Liver (tissue), 9 donors: ENCODE data around the gene C15orf62. TPM values are rescaled to one million over a fixed set of nuclear protein-coding genes. Genes with fewer than 3 reads are reported as not detected.

Experiments used
- DNase-seq: peaks from one replicate; pipeline ENCODE4 v3.0.0-alpha.2; 2017; ENCODE audit warnings: low spot score
- H3K27ac ChIP-seq, 2 donors: one replicate each; pipeline ENCODE4 v1.7.0; 2013; ENCODE audit warnings: inconsistent platforms in 2 of 2, low read length in 2 of 2, control low read depth in 1 of 2, low read depth in 1 of 2, mild to moderate bottlenecking in 1 of 2
- H3K27me3 ChIP-seq, 4 donors: one replicate each; pipeline versions ENCODE4 v1.6.1 to v1.7.0; 2013; ENCODE audit warnings: low read length in 3 of 4, inconsistent platforms in 1 of 4, mild to moderate bottlenecking in 1 of 4, moderate library complexity in 1 of 4; ENCODE audit not compliant: control insufficient read depth in 4 of 4, insufficient read depth in 4 of 4
- H3K36me3 ChIP-seq, 4 donors: one replicate each; pipeline versions ENCODE4 v1.6.1 to v1.7.0; 2013; ENCODE audit warnings: low read length in 3 of 4, mild to moderate bottlenecking in 3 of 4, low read depth in 1 of 4, moderate library complexity in 1 of 4; ENCODE audit not compliant: control insufficient read depth in 4 of 4, insufficient read depth in 3 of 4
- H3K4me1 ChIP-seq, 4 donors: one replicate each; pipeline versions ENCODE4 v1.6.1 to v1.7.0; 2013; ENCODE audit warnings: low read length in 3 of 4, mild to moderate bottlenecking in 3 of 4, moderate library complexity in 1 of 4; ENCODE audit not compliant: control insufficient read depth in 4 of 4, insufficient read depth in 4 of 4
- H3K4me3 ChIP-seq, 3 donors: one replicate each; pipeline versions ENCODE4 v1.6.1 to v1.7.0; 2013; ENCODE audit warnings: low read length in 3 of 3, control low read depth in 1 of 3, low read depth in 1 of 3, mild to moderate bottlenecking in 1 of 3
- H3K9ac ChIP-seq, 2 donors: one replicate each; pipeline ENCODE4 v1.7.0; 2013; ENCODE audit warnings: low read length in 2 of 2, mild to moderate bottlenecking in 2 of 2, moderate library complexity in 2 of 2, control low read depth in 1 of 2, low read depth in 1 of 2
- H3K9me3 ChIP-seq, 4 donors: one replicate each; pipeline versions ENCODE4 v1.6.1 to v1.7.0; 2013; ENCODE audit warnings: low read length in 3 of 4; ENCODE audit not compliant: control insufficient read depth in 4 of 4
- EGR1 ChIP-seq, 2 donors: IDR thresholded peaks; 2 replicates each; pipeline ENCODE4 v1.6.1; 2016 to 2018; ENCODE audit warnings: antibody characterized with exemption in 2 of 2, low read depth in 2 of 2
- FOXA1 ChIP-seq: IDR thresholded peaks from 2 replicates; pipeline ENCODE4 v1.6.1; 2016; ENCODE audit warnings: antibody characterized with exemption
- GABPA ChIP-seq, 2 donors: IDR thresholded peaks in 1 of 2; conservative IDR thresholded peaks in 1 of 2; 2 replicates each; pipeline ENCODE4 v1.6.1; 2016; ENCODE audit warnings: antibody characterized with exemption in 2 of 2, mild to moderate bottlenecking in 1 of 2, moderate library complexity in 1 of 2
- HNF4A ChIP-seq, 2 donors: conservative IDR thresholded peaks; 2 replicates each; pipeline ENCODE4 v1.6.1; 2016; ENCODE audit warnings: antibody characterized with exemption in 2 of 2, mild to moderate bottlenecking in 2 of 2
- HNF4G ChIP-seq: IDR thresholded peaks from 2 replicates; pipeline ENCODE4 v1.6.1; 2016; ENCODE audit warnings: antibody characterized with exemption
- JUND ChIP-seq, 2 donors: IDR thresholded peaks; 2 replicates each; pipeline ENCODE4 v1.6.1; 2016; ENCODE audit warnings: antibody characterized with exemption in 2 of 2
- NR2F2 ChIP-seq: IDR thresholded peaks from 2 replicates; pipeline ENCODE4 v1.6.1; 2016; ENCODE audit warnings: antibody characterized with exemption
- RAD21 ChIP-seq, 2 donors: IDR thresholded peaks; 2 replicates each; pipeline ENCODE4 v1.6.1; 2016; ENCODE audit warnings: antibody characterized with exemption in 2 of 2, mild to moderate bottlenecking in 2 of 2
- RXRA ChIP-seq, 2 donors: IDR thresholded peaks; 2 replicates each; pipeline ENCODE4 v1.6.1; 2017 to 2018; ENCODE audit warnings: antibody characterized with exemption in 2 of 2, mild to moderate bottlenecking in 1 of 2
- SP1 ChIP-seq: IDR thresholded peaks from 2 replicates; pipeline ENCODE4 v1.6.1; 2018; ENCODE audit warnings: antibody characterized with exemption, mild to moderate bottlenecking
- TAF1 ChIP-seq: conservative IDR thresholded peaks from 2 replicates; pipeline ENCODE4 v1.6.1; 2016; ENCODE audit warnings: antibody characterized with exemption, mild to moderate bottlenecking
- YY1 ChIP-seq: IDR thresholded peaks from 2 replicates; pipeline ENCODE4 v1.6.1; 2016; ENCODE audit warnings: antibody characterized with exemption, mild to moderate bottlenecking
- WGBS: extraction: QIAGEN DNeasy Blood & Tissue Kit; methylation state at CpG from one replicate; pipeline ENCODE4 v1.1.7; 2013; 5-methylcytosine and 5-hydroxymethylcytosine counted together
- polyA plus RNA-seq, 2 donors: library from polyadenylated mRNA; stranded (reverse) in 1 of 2; unstranded in 1 of 2; fragments of 200-250 nt in 1 of 2; fragments of >200 nt in 1 of 2; fragmentation: Nextera tagmentation in 1 of 2; extraction: Ambion mirVana in 1 of 2; gene quantifications; one replicate each; pipeline versions ENCODE4 v1.2.1 to v1.2.3, GENCODE V29; 2013 to 2015
- total RNA-seq, 2 donors: library from RNA; depleted of rRNA; stranded (reverse); fragments of >200 nt; gene quantifications; one replicate each; pipeline ENCODE4 v1.2.3, GENCODE V29; 2014
- TF ChIP-seq, protein P1 (sequence below): IDR thresholded peaks from 2 replicates; pipeline ENCODE4 v1.6.1; 2016; ENCODE audit warnings: antibody characterized with exemption, mild to moderate bottlenecking
- TF ChIP-seq, protein P2 (sequence below): fragments of 150-350 bp; IDR thresholded peaks from 2 replicates; pipeline ENCODE4 v1.5.1; 2017; ENCODE audit warnings: improper control_type of control experiment, low read depth, low read length; ENCODE audit not compliant: missing input control
- TF ChIP-seq, protein P3 (sequence below): IDR thresholded peaks from 2 replicates; pipeline ENCODE4 v1.6.1; 2016; ENCODE audit warnings: antibody characterized with exemption
- donor health status: healthy.
- donor health status: healthy.
- donor health status: healthy.
- donor health status: healthy.
- donor health status: healthy.

Gene C15orf62
- total and polyA plus RNA-seq, 4 donors: 0.19 to 0.92 (median 0.59) TPM

DNA sequence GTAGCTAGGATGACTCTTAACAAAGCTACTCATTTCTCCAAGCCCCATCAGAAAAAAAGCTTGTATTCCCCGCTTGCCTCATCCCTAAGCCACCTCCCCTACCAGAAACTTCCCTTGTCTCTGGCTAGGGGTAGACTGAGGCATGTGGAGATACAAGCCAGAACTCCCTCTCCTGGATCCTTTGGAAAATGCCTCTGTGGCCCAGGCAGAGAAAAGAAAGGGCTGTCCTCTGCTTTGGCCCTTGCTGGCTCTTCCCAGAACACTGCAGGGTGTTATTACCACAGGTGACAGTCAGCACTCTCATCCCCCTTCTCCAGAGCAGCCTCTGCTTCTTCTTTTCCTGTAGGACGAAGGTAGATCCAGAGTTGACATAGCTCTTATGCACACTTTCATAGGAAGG is 29.9 kb upstream of the C15orf62 start:
- WGBS: 99% methylated on average over 2 of the region's 2 CpGs
- H3K4me1 ChIP-seq: peaks cover 6 to 14% (median 11%) of the 10 kb centered on the region in 4 donors
- no peak for DNase-seq
- H3K9me3 ChIP-seq: no peaks in the 10 kb centered on the region
- H3K9ac ChIP-seq: no peak overlapping the region
- TF ChIP-seq, protein P1, sequence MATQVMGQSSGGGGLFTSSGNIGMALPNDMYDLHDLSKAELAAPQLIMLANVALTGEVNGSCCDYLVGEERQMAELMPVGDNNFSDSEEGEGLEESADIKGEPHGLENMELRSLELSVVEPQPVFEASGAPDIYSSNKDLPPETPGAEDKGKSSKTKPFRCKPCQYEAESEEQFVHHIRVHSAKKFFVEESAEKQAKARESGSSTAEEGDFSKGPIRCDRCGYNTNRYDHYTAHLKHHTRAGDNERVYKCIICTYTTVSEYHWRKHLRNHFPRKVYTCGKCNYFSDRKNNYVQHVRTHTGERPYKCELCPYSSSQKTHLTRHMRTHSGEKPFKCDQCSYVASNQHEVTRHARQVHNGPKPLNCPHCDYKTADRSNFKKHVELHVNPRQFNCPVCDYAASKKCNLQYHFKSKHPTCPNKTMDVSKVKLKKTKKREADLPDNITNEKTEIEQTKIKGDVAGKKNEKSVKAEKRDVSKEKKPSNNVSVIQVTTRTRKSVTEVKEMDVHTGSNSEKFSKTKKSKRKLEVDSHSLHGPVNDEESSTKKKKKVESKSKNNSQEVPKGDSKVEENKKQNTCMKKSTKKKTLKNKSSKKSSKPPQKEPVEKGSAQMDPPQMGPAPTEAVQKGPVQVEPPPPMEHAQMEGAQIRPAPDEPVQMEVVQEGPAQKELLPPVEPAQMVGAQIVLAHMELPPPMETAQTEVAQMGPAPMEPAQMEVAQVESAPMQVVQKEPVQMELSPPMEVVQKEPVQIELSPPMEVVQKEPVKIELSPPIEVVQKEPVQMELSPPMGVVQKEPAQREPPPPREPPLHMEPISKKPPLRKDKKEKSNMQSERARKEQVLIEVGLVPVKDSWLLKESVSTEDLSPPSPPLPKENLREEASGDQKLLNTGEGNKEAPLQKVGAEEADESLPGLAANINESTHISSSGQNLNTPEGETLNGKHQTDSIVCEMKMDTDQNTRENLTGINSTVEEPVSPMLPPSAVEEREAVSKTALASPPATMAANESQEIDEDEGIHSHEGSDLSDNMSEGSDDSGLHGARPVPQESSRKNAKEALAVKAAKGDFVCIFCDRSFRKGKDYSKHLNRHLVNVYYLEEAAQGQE: no peak
- TF ChIP-seq SP1: no peak
- no peak overlapping the region for H3K27ac ChIP-seq
- no peak overlapping the region for H3K4me3 ChIP-seq
- peaks cover 5 to 67% (median 55%) of the 10 kb centered on the region in 4 donors for H3K36me3 ChIP-seq
- no peaks in the 10 kb centered on the region for H3K27me3 ChIP-seq

DNA sequence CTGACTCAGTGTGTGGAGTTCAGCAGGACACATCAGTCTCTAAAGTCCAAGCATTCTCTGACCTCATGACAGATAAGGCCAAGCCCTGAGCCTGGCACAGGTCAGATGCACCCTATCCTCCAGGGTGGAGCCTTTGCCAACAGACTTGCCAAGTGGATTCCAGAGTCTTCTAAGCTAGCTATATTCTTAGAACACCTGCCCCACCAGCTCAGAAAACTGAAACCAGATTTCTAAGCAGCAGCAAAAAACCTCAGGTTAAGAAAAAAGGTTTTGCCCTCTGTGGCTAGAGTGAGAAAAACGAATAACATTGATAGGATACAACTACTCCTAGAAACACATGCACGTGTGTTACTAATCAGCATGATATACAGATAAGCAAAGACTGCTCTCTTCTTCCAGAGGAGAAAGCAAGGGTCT is 26.3 kb upstream of the C15orf62 start:
- peaks cover 3 to 59% (median 32%) of the 10 kb centered on the region in 4 donors for H3K36me3 ChIP-seq

DNA sequence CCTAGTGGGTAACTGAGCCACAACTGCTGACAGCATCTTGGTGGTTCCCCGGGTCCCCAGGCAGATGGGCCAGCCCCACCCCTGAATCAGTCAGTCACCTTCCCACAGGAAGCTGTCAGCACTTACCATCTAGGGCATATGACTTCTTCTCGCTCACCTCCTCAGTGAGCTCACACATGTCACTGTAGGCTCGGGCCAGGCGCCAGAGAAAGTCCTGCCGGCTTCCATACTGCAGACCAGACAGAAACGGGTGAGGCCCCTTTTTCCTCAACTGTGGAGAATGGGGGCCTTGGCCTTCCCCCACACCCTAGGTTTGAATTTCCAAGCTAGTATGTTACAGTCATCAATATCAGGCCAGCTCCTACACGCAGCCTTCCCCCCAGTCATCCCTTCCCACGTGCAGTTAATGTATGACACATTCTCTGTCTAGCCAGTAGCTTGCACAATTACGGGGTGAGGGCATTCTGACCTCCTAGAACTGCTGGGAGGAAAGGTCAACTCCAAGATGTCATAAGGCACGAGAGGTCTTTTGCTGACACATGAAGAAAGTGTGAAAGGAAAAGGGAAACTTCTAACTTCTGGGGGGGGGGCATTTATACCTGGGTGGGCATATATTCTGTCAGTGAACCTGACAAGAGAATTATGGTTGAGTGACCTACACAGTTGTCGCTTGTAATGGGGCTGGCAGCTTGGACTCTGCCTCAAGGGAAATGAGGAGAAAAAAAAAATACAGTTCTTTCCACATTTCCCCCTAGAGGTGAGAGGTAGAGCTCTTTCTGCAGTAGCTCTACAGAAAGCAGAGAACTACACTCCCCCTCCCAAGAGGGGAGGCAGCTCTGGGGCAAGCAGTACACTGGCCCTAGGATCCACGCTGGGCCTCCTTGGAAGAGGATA is 25.6 kb upstream of the C15orf62 start:
- no peak overlapping the region for H3K4me3 ChIP-seq
- DNase-seq: peak; percentile 50
- H3K27me3 ChIP-seq: no peaks in the 10 kb centered on the region
- no peaks in the 10 kb centered on the region for H3K9me3 ChIP-seq
- 62% methylated on average over 12 of the region's 12 CpGs for WGBS
- peak overlapping the region; percentile 42 to 43 for H3K27ac ChIP-seq
- H3K9ac ChIP-seq: no peak overlapping the region
- H3K4me1 ChIP-seq: peaks cover 6 to 16% (median 12%) of the 10 kb centered on the region in 4 donors
- peaks cover 3 to 52% (median 27%) of the 10 kb centered on the region in 4 donors for H3K36me3 ChIP-seq
- TF ChIP-seq YY1 (peak; percentile 35), NR2F2 (peak; percentile 73), TAF1 (no peak), JUND (IDR thresholded peaks at IDR 0.05) (peak; percentile 72 to 81), HNF4A (conservative IDR thresholded peaks at IDR 0.05) (peak; percentile 67 to 77), FOXA1 (no peak), RAD21 (IDR thresholded peaks at IDR 0.05) (peak in 1 of 2 donors; percentile 10), GABPA (IDR thresholded peaks at IDR 0.05 in 1 of 2, conservative IDR thresholded peaks at IDR 0.05 in 1 of 2) (no peak), EGR1 (IDR thresholded peaks at IDR 0.05; ENCODE audit: low read depth in 2 of 2) (no peak), RXRA (IDR thresholded peaks at IDR 0.05) (peak; percentile 85 to 91), SP1 (peak; percentile 14)
- TF ChIP-seq, protein P1: no peak
- TF ChIP-seq, protein P2, sequence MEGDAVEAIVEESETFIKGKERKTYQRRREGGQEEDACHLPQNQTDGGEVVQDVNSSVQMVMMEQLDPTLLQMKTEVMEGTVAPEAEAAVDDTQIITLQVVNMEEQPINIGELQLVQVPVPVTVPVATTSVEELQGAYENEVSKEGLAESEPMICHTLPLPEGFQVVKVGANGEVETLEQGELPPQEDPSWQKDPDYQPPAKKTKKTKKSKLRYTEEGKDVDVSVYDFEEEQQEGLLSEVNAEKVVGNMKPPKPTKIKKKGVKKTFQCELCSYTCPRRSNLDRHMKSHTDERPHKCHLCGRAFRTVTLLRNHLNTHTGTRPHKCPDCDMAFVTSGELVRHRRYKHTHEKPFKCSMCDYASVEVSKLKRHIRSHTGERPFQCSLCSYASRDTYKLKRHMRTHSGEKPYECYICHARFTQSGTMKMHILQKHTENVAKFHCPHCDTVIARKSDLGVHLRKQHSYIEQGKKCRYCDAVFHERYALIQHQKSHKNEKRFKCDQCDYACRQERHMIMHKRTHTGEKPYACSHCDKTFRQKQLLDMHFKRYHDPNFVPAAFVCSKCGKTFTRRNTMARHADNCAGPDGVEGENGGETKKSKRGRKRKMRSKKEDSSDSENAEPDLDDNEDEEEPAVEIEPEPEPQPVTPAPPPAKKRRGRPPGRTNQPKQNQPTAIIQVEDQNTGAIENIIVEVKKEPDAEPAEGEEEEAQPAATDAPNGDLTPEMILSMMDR: no peak
- TF ChIP-seq, protein P3, sequence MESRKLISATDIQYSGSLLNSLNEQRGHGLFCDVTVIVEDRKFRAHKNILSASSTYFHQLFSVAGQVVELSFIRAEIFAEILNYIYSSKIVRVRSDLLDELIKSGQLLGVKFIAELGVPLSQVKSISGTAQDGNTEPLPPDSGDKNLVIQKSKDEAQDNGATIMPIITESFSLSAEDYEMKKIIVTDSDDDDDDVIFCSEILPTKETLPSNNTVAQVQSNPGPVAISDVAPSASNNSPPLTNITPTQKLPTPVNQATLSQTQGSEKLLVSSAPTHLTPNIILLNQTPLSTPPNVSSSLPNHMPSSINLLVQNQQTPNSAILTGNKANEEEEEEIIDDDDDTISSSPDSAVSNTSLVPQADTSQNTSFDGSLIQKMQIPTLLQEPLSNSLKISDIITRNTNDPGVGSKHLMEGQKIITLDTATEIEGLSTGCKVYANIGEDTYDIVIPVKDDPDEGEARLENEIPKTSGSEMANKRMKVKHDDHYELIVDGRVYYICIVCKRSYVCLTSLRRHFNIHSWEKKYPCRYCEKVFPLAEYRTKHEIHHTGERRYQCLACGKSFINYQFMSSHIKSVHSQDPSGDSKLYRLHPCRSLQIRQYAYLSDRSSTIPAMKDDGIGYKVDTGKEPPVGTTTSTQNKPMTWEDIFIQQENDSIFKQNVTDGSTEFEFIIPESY: peak; percentile 48

More for the DNA sequence above, 26.3 kb upstream of the C15orf62 start:
- no peak for DNase-seq
- H3K27me3 ChIP-seq: no peaks in the 10 kb centered on the region
- H3K9me3 ChIP-seq: no peaks in the 10 kb centered on the region
- no peak overlapping the region for H3K4me3 ChIP-seq
- TF ChIP-seq HNF4A (conservative IDR thresholded peaks at IDR 0.05) (peak; percentile 65 to 78), RXRA (IDR thresholded peaks at IDR 0.05) (peak in 1 of 2 donors; percentile 61), HNF4G (no peak)
- H3K4me1 ChIP-seq: peaks cover 6 to 16% (median 12%) of the 10 kb centered on the region in 4 donors
- 50% methylated on average over 2 of the region's 2 CpGs for WGBS
- H3K27ac ChIP-seq: peak overlapping the region; percentile 42 to 43
- H3K9ac ChIP-seq: no peak overlapping the region
